Measurements from ENCODE around the gene CACNA1H.
"Not testable (repeated sequence)": the region's sequence is repeated elsewhere in the genome, so short reads cannot be mapped to it uniquely, and the experiment has no call there.

Gene CACNA1H

GRCh38 chr16:1193825-1194581, 41.1 kb downstream of the CACNA1H start:
- DNase-seq (ENCODE audit: low read depth) = no peak

GRCh38 chr16:1194665-1195392, 41.9 kb downstream of the CACNA1H start:
- DNase-seq (ENCODE audit: low read depth) = no peak

GRCh38 chr16:1195393-1195666, 42.4 kb downstream of the CACNA1H start:
- no peak for DNase-seq (ENCODE audit: low read depth)

GRCh38 chr16:1196494-1196893, 43.6 kb downstream of the CACNA1H start:
- no peak for DNase-seq (ENCODE audit: low read depth)

GRCh38 chr16:1197237-1197866, 44.4 kb downstream of the CACNA1H start:
- DNase-seq (ENCODE audit: low read depth) = no peak

- DNase-seq (ENCODE audit: low read depth) = no peak
Observed at GRCh38 chr16:1198194-1198593, 45.3 kb downstream of the CACNA1H start.

GRCh38 chr16:1198671-1199346, 45.9 kb downstream of the CACNA1H start:
- DNase-seq (ENCODE audit: low read depth) = not testable (repeated sequence)

GRCh38 chr16:1199347-1200013, 46.6 kb downstream of the CACNA1H start:
- DNase-seq (ENCODE audit: low read depth) = no peak

GRCh38 chr16:1200014-1200627, 47.2 kb downstream of the CACNA1H start:
- no peak for DNase-seq (ENCODE audit: low read depth)

- DNase-seq (ENCODE audit: low read depth) = no peak
Observed at GRCh38 chr16:1201444-1201843, 48.5 kb downstream of the CACNA1H start.

- DNase-seq (ENCODE audit: low read depth) = no peak
Observed at GRCh38 chr16:1202274-1202673, 49.4 kb downstream of the CACNA1H start.

- DNase-seq (ENCODE audit: low read depth) = no peak
Observed at GRCh38 chr16:1204933-1205332, 52.0 kb downstream of the CACNA1H start.

- no peak for DNase-seq (ENCODE audit: low read depth)
Observed at GRCh38 chr16:1206326-1206725, 53.4 kb downstream of the CACNA1H start.

- no peak for DNase-seq (ENCODE audit: low read depth)
Observed at GRCh38 chr16:1206786-1207185, 53.9 kb downstream of the CACNA1H start.

GRCh38 chr16:1208239-1208830, 55.4 kb downstream of the CACNA1H start:
- no peak for DNase-seq (ENCODE audit: low read depth)

GRCh38 chr16:1209081-1209480, 56.2 kb downstream of the CACNA1H start:
- DNase-seq (ENCODE audit: low read depth) = no peak

GRCh38 chr16:1210461-1210860, 57.6 kb downstream of the CACNA1H start:
- no peak for DNase-seq (ENCODE audit: low read depth)

GRCh38 chr16:1211451-1212268, 58.8 kb downstream of the CACNA1H start:
- DNase-seq (ENCODE audit: low read depth) = no peak

GRCh38 chr16:1212616-1213194, 59.8 kb downstream of the CACNA1H start:
- DNase-seq (ENCODE audit: low read depth) = no peak

- no peak for DNase-seq (ENCODE audit: low read depth)
Observed at GRCh38 chr16:1213231-1213630, 60.3 kb downstream of the CACNA1H start.

All from stimulated activated CD8-positive, alpha-beta memory T cell treated with anti-CD3 and anti-CD28 coated beads, Interleukin-12 subunit alpha, Interleukin-12 subunit beta, amount 100 ng/mL, for 1 hour (primary cell).